Inferior parietal cortex (tissue), 1 donor: ENCODE measurements around the gene PCDHA5.
"Not testable (repeated sequence)": the region's sequence is repeated elsewhere in the genome, so short reads cannot be mapped to it uniquely, and the experiment has no call there.

Experiments
- DNase-seq: peaks from one replicate; pipeline ENCODE4 v3.0.0-alpha.2; 2016; ENCODE audit errors: extremely low spot score

PCDHA5 gene

GRCh38 chr5:140822969-140823368, 1.6 kb downstream of the PCDHA5 start:
- not testable (repeated sequence) for DNase-seq

- DNase-seq: no peak
These were observed 2.1 kb downstream of the PCDHA5 start for GRCh38 chr5:140823475-140823874.

- DNase-seq: peak; percentile 15
These were observed 6.4 kb downstream of the PCDHA5 start, which contains the start of gene PCDHA6 for GRCh38 chr5:140827704-140828361. PCDHA6 (plus strand) TSS chr5:140827960; CDS start chr5:140828092, 132 bp downstream.

GRCh38 chr5:140828362-140828737, 6.9 kb downstream of the PCDHA5 start:
- DNase-seq: no peak

GRCh38 chr5:140829511-140830501, 8.4 kb downstream of the PCDHA5 start:
- not testable (repeated sequence) for DNase-seq

GRCh38 chr5:140833993-140834392, 12.6 kb downstream of the PCDHA5 start, which contains the start of gene PCDHA7:
PCDHA7 (plus strand) TSS chr5:140834269; CDS start chr5:140834384, 115 bp downstream.
- peak; percentile 30 for DNase-seq

- DNase-seq: not testable (repeated sequence)
These were observed 13.1 kb downstream of the PCDHA5 start for GRCh38 chr5:140834439-140835008.

GRCh38 chr5:140835622-140836510, 14.5 kb downstream of the PCDHA5 start:
- DNase-seq: no peak

- peak; percentile 64 for DNase-seq
These were observed 19.9 kb downstream of the PCDHA5 start, which contains the start of gene PCDHA8 for GRCh38 chr5:140840978-140841962. PCDHA8 (plus strand) TSS chr5:140841187; CDS start chr5:140841322, 135 bp downstream.

GRCh38 chr5:140842798-140843733, 21.7 kb downstream of the PCDHA5 start:
- DNase-seq: no peak

GRCh38 chr5:140848139-140849102, 27.0 kb downstream of the PCDHA5 start, which contains the start of gene PCDHA9:
PCDHA9 (plus strand) TSS chr5:140848382; CDS start chr5:140848496, 114 bp downstream.
- DNase-seq: not testable (repeated sequence)

- DNase-seq: not testable (repeated sequence)
These were observed 28.6 kb downstream of the PCDHA5 start for GRCh38 chr5:140849831-140850634.

- peak; percentile 22 for DNase-seq
These were observed 34.6 kb downstream of the PCDHA5 start, which contains the start of gene PCDHA10 for GRCh38 chr5:140855772-140856674. PCDHA10 (plus strand) TSS chr5:140855897; CDS start chr5:140856049, 152 bp downstream.

GRCh38 chr5:140857177-140857986, 36.0 kb downstream of the PCDHA5 start:
- no peak for DNase-seq

GRCh38 chr5:140857987-140858240, 36.5 kb downstream of the PCDHA5 start:
- no peak for DNase-seq
